Motor neuron (in vitro differentiated cells): Measurements from ENCODE around the gene ZC3H13. TPM values are rescaled to one million over a fixed set of nuclear protein-coding genes. Genes with fewer than 3 reads are reported as not detected.

Experiments used
- ATAC-seq, 8 experiments: fragments of 200-7000 bp; cut with Tn5 transposase; replicated peaks in 6 of 8; 2 replicates each; pipeline ENCODE4 v1.8.0; 2021; ENCODE audit warnings: mild to moderate bottlenecking in 8 of 8, moderate library complexity in 8 of 8
- H3K27ac ChIP-seq, 2 donors: fragments of 250-450 bp; sonication (Bioruptor Pico); 2 replicates each; pipeline ENCODE4 v1.9.0; 2021; ENCODE audit warnings: antibody characterized with exemption in 2 of 2, mild to moderate bottlenecking in 2 of 2, moderate library complexity in 1 of 2
- H3K4me1 ChIP-seq, 2 donors: fragments of 250-450 bp; sonication (Bioruptor Pico); replicated peaks in 1 of 2; 2 replicates each; pipeline ENCODE4 v1.6.1; 2021; ENCODE audit warnings: antibody characterized with exemption in 2 of 2, mild to moderate bottlenecking in 2 of 2, moderate library complexity in 1 of 2
- H3K4me3 ChIP-seq, 5 donors: fragments of 250-450 bp; sonication (Bioruptor Pico); 2 replicates each; pipeline ENCODE4 v1.9.0; 2021; ENCODE audit warnings: antibody characterized with exemption in 5 of 5, mild to moderate bottlenecking in 5 of 5, moderate library complexity in 4 of 5
- WGBS, 10 experiments: fragments of 450-650 bp; shearing (Covaris generic); methylation state at CpG; one replicate each; pipeline ENCODE4 v1.0.0; 2022; 5-methylcytosine and 5-hydroxymethylcytosine counted together
- in situ Hi-C, 9 experiments: fragments of 400-800 bp; cut with MboI; loops; one replicate each; pipeline ENCODE4 v1.15.0; 2021; ENCODE audit warnings: low sequenced_read_pairs in 9 of 9, low pct_unique_long_range_greater_than_20kb in 2 of 9; ENCODE audit not compliant: unreplicated experiment in 9 of 9
- total RNA-seq, 8 experiments: library from RNA; unstranded; fragments of 300-600 nt; gene quantifications; 2 replicates each; pipeline versions ENCODE4 v1.2.3 to v1.2.4, GENCODE V29; 2022

ZC3H13 gene
- total RNA-seq = 10 to 100 TPM; 25.1 to 48.5 (median 32.2) TPM

GRCh38 chr13:46052319-46053161 lies at the start of gene ZC3H13:
Gene ZC3H13, minus strand, starts transcription at chr13:46052746. Its CDS starts 7,239 bp downstream, at chr13:46045507.
- ATAC-seq = peak; percentile 99 to 100 (median 100)
- peaks cover 2 to 24% of the 10 kb centered on the region in 2 donors for H3K4me1 ChIP-seq
- H3K4me3 ChIP-seq = peak within 1 kb of the TSS; percentile 65 to 87 (median 75)
- WGBS, 10 experiments = 0 to 7% (median 2%) methylated on average over 2 to 20 of the region's 57 CpGs
- peak within 1 kb of the TSS; percentile 91 to 93 for H3K27ac ChIP-seq
- in situ Hi-C loops = no loop called here

- no peak for ATAC-seq
- Histone ChIP-seq H3K4me1 (peaks cover 0 to 3% of the 10 kb centered on the region in 2 donors), H3K27ac (no peak overlapping the region), H3K4me3 (no peak overlapping the region)
- in situ Hi-C loops = no loop called here
Observed at GRCh38 chr13:46102255-46102605, 49.7 kb upstream of the ZC3H13 start.

- Histone ChIP-seq H3K27ac (no peak overlapping the region), H3K4me3 (no peak overlapping the region), H3K4me1 (peaks cover 0 to 3% of the 10 kb centered on the region in 2 donors)
- WGBS, 10 experiments = 38 to 88% (median 62%) methylated on average over 3 to 8 of the region's 8 CpGs; no CpG with 5 or more reads in 1 of the 10 experiments
- peak in 2 of 8 experiments; percentile 25 to 27 for ATAC-seq
- in situ Hi-C loops = no loop called here
Observed at GRCh38 chr13:46101484-46102254, 49.1 kb upstream of the ZC3H13 start.

GRCh38 chr13:46101002-46101401 lies 48.5 kb upstream of the ZC3H13 start:
- peaks cover 0 to 3% of the 10 kb centered on the region in 2 donors for H3K4me1 ChIP-seq
- in situ Hi-C loops = no loop called here
- ATAC-seq = no peak
- H3K4me3 ChIP-seq = no peak overlapping the region
- WGBS, 10 experiments = 50 to 100% (median 88%) methylated on average over 1 to 4 of the region's 4 CpGs; no CpG with 5 or more reads in 1 of the 10 experiments
- no peak overlapping the region for H3K27ac ChIP-seq

- peaks cover 0 to 3% of the 10 kb centered on the region in 2 donors for H3K4me1 ChIP-seq
- WGBS, 10 experiments = 0 to 100% (median 86%) methylated on average over 1 of the region's 1 CpG; no CpG with 5 or more reads in 4 of the 10 experiments
- no peak overlapping the region for H3K27ac ChIP-seq
- ATAC-seq = peak in 1 of 8 experiments; percentile 61
- in situ Hi-C loops = no loop called here
- no peak overlapping the region for H3K4me3 ChIP-seq
Observed at GRCh38 chr13:46100191-46100815, 47.8 kb upstream of the ZC3H13 start.

- peaks cover 0 to 3% of the 10 kb centered on the region in 2 donors for H3K4me1 ChIP-seq
- ATAC-seq = no peak
- WGBS, 10 experiments = 37 to 100% (median 94%) methylated on average over 1 to 4 of the region's 4 CpGs
- in situ Hi-C loops = no loop called here
- no peak overlapping the region for H3K27ac ChIP-seq
- H3K4me3 ChIP-seq = no peak overlapping the region
Observed at GRCh38 chr13:46097663-46098062, 45.1 kb upstream of the ZC3H13 start.

- Histone ChIP-seq H3K4me1 (peaks cover 0 to under 1% of the 10 kb centered on the region in 2 donors), H3K4me3 (no peak overlapping the region), H3K27ac (no peak overlapping the region)
- ATAC-seq = peak in 2 of 8 experiments; percentile 44 to 88
- 58 to 100% (median 70%) methylated on average over 2 to 3 of the region's 3 CpGs; no CpG with 5 or more reads in 5 of the 10 experiments for WGBS, 10 experiments
- in situ Hi-C loops = no loop called here
Observed at GRCh38 chr13:46097015-46097414, 44.5 kb upstream of the ZC3H13 start.

GRCh38 chr13:46094478-46094877 lies 41.9 kb upstream of the ZC3H13 start:
- ATAC-seq = no peak
- H3K27ac ChIP-seq = no peak overlapping the region
- 7 to 100% (median 80%) methylated on average over 1 to 3 of the region's 3 CpGs; no CpG with 5 or more reads in 1 of the 10 experiments for WGBS, 10 experiments
- no peak overlapping the region for H3K4me3 ChIP-seq
- in situ Hi-C loops = no loop called here
- H3K4me1 ChIP-seq = no peaks in the 10 kb centered on the region

- no peak for ATAC-seq
- H3K4me1 ChIP-seq = no peaks in the 10 kb centered on the region
- WGBS, 10 experiments = 0 to 94% (median 74%) methylated on average over 1 to 5 of the region's 5 CpGs
- in situ Hi-C loops = no loop called here
- H3K27ac ChIP-seq = no peak overlapping the region
- no peak overlapping the region for H3K4me3 ChIP-seq
Observed at GRCh38 chr13:46088821-46089562, 36.4 kb upstream of the ZC3H13 start.

- in situ Hi-C loops = no loop called here
- H3K27ac ChIP-seq = no peak overlapping the region
- no peaks in the 10 kb centered on the region for H3K4me1 ChIP-seq
- ATAC-seq = no peak
- no peak overlapping the region for H3K4me3 ChIP-seq
Observed at GRCh38 chr13:46087481-46087880, 34.9 kb upstream of the ZC3H13 start.

- WGBS, 10 experiments = 20 to 100% (median 93%) methylated on average over 1 to 5 of the region's 12 CpGs; no CpG with 5 or more reads in 3 of the 10 experiments
- no peak overlapping the region for H3K4me3 ChIP-seq
- ATAC-seq = no peak
- no peaks in the 10 kb centered on the region for H3K4me1 ChIP-seq
- no peak overlapping the region for H3K27ac ChIP-seq
- in situ Hi-C loops = no loop called here
Observed at GRCh38 chr13:46086985-46087384, 34.4 kb upstream of the ZC3H13 start.

GRCh38 chr13:46086421-46086922 lies 33.9 kb upstream of the ZC3H13 start:
- H3K4me3 ChIP-seq = no peak overlapping the region
- no peaks in the 10 kb centered on the region for H3K4me1 ChIP-seq
- 0 to 100% (median 70%) methylated on average over 1 to 7 of the region's 12 CpGs; no CpG with 5 or more reads in 4 of the 10 experiments for WGBS, 10 experiments
- ATAC-seq = no peak
- no peak overlapping the region for H3K27ac ChIP-seq
- in situ Hi-C loops = no loop called here
